ENCODE data around the gene P3H2. TPM values are rescaled to one million over a fixed set of nuclear protein-coding genes. Genes with fewer than 3 reads are reported as not detected.

P3H2 gene
- total RNA-seq, 4 donors from 2014 or later = 0.85 to 6.8 (median 4.8) TPM

DNA sequence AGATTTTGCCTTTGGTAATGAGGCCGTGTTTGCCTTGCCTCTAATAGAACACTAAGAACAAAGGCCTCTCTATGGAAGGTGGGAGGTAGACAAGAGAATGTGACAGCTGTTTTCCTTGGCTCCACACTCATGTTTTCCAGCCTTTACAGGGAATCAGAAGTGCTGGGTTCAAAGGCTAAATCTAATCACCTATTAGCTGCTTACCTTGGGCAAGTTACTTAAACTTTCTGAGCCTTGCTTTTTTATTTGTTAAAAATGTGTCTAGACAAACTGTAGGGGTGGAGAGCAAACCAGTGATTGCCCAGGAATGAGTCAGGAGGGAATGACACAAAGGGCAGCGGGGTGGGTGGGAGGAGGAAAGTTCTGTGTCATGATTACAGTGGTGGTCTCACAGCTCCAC is 179.0 kb downstream of the P3H2 start:
- no peak for TF ChIP-seq CTCF (IDR thresholded peaks at IDR 0.05; ENCODE audit: low read depth)

DNA sequence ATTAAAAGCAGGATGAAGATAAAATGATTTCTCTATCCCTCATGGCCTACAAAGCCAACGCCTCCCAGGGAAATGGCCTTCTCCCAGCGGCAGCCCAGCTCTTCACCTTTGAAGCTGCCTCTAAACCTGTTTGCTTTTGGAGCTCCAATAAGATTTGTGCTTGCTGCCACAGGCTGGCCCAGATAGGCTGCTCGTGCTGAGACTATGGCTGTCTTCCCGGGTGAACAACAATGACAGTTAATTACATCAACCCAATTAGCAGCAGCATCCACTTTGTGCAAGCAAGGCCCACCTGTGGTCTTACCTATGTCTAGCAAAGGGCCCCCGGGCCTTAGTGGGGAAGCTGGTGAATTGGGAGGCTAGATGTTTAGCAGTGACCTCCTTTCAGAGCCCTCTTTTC is 179.6 kb downstream of the P3H2 start:
- no peak for TF ChIP-seq CTCF (IDR thresholded peaks at IDR 0.05; ENCODE audit: low read depth)

DNA sequence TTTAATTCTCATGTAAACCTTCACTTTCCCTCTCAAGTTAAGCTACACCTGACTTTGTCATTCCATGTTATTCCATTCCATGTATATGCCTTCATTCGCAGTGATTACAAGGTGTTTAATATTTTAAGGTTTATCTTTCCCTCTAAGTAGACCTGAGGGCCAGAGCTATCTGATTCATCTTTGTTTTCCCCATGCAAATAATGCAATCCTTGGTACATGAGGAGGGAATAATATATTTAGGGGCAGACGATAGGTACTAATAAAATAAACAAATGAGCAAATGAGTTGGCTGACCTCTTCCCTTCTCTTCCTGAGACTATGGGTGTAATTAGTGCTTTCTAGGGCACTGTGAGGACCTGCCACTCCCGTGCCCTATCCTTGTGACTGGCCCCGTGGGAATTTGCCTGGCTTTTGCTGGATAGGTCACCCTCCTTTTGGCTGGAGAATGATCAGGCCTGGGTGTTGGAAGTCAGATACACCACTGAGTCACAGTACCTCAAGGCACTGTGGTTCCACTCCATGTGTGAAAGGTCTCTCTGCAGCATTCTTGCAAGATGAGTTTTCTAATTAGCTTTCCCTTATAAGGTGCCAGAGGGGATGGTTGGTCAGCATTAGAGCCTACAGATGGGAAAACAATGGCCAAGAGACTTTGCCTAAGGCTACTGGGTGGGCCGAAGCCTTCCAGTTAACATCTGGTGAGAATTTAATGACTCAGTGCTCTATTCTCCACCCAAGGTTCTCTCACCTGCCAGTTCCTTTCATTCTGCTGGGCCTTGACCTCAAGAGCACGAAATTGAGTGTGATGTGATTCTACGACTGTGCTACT is 183.2 kb downstream of the P3H2 start:
- TF ChIP-seq CTCF (IDR thresholded peaks at IDR 0.05; ENCODE audit: low read depth) = no peak

- no peak for TF ChIP-seq CTCF (IDR thresholded peaks at IDR 0.05; ENCODE audit: low read depth)
These were observed 184.3 kb downstream of the P3H2 start for GRCh38 chr3:189936201-189936945.

DNA sequence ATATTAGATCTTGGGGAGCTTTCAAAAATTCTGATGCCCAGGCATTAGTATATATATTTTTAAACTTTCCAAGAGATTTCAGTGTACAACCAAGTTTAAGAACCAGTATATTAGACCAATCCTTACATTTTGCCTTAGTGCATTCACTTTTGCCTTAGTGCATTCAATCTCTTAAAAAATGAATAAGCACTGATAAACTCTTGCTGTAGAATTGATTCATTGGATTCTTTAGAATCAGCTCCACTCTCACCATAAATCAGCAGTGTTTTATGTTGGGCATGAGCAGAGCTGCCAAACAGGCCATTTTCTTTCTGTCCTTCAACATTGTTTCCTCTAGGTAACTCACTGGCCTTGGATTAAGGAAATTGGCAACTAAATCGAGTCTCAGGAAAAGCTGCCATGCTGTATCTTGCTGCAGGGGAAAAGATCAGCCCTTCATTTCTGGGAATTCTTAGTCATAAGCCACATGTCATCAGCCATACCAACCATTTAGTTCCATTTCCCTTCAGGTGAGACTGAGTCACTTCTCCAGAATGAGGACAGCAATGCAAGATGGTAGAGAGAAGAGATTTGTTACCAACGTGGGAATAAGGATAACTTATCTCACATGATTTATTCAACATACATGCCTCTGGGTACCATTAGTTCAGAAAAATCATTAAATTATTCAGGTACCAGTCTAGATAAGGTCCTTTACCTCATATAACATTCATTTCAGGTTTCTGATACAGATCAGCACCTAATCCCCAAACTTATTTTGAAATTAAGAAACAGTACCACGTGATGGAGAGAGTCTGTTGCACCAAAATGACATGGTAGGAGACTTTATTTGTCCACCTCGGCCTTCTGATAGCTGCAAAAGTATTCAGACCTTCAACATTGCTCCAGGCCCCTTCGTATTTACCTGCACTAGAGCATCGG is 192.5 kb downstream of the P3H2 start:
- no peak for TF ChIP-seq CTCF (IDR thresholded peaks at IDR 0.05; ENCODE audit: low read depth)

DNA sequence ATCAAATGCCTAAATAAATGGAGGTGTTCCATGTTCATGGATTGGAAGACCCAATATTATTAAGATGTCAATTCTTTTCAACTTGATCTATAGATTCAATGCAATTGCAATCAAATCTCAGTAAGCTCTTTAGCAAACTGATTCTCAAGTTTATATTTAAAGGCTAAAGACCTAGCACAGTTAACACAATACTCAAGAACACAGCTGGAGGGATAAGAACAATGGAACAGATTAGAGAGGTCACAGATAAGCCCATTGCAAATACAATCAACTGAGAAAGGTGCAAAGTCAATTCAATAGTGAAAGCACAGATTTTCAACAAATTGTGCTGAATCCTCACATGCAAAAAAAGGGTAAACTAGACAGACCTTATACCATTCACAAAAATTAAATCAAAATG is 198.9 kb downstream of the P3H2 start:
- TF ChIP-seq CTCF (IDR thresholded peaks at IDR 0.05; ENCODE audit: low read depth) = no peak

Measured in subcutaneous adipose tissue (tissue), 4 donors.